Measurements from ENCODE around the gene KAZN.

Gene KAZN

DNA sequence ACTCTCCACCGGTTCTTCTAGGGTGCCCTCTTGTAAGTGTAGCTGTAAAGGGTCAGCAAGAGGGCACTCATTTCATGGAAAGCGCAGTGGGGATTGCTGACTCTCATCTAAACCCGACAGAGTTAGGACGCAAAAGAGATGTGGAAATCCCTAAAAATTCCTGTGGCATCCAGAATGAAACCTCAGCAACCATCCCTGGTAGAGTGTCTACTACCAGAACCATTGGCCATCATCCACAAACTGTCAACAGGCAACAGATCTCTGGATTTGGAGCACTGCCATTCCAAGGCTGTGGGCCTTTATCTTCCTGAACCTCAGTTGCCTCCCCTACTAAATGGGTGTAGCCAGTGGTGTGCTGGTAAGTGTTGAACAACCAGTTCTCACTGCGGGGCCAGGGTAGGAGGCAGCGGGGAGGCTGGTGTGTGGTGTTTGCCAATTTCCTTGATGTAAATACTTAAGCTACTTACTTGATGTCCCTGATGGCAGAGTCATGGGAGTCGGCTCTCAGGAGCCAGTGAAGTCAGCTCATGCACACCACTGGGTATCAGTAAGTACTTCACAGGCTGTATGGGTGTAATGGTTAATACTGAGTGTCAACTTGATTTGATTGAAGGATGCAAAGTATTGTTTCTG lies 195.8 kb downstream of the KAZN start:
- no peak for DNase-seq (ENCODE audit: low read depth in 2 of 2)

DNA sequence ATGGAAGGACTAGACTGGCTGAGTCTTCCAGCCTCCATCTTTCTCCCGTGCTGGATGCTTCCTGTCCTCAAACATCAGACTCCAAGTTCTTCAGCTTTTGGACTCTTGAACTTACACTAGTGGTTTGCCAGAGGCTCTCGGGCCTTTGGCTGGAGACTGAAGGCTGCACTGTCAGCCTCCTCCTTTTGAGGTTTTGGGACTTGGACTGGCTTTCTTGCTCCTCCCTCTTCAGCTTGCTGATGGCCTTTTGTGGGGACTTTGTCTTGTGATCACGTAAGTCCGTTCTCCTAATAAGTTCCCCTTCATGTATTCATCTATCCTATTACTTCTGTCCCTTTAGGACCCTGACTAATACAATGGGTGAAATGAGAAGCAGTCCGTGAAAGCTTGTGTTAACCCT lies 196.4 kb downstream of the KAZN start:
- DNase-seq (ENCODE audit: low read depth in 2 of 2), result no peak

DNA sequence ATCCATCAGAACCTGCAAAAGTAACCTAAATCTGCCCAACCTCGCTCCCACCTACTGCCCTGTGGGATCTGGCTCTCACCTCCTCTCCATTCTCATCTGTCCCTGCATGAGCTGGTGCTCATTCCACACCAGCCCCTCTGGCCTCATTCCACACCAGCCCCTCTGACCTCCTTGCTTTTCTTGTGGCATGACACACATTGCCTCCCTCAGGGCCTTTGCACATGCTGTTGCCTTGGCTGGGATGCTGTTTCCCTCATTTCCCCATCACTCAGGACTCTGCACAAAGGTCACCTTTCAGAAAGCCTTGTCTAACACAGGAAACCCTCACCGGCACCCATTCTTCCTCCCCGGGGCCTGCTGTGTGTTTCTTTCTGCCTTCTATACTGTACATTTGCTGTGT lies 197.1 kb downstream of the KAZN start:
- no peak for DNase-seq (ENCODE audit: low read depth in 2 of 2)

DNA sequence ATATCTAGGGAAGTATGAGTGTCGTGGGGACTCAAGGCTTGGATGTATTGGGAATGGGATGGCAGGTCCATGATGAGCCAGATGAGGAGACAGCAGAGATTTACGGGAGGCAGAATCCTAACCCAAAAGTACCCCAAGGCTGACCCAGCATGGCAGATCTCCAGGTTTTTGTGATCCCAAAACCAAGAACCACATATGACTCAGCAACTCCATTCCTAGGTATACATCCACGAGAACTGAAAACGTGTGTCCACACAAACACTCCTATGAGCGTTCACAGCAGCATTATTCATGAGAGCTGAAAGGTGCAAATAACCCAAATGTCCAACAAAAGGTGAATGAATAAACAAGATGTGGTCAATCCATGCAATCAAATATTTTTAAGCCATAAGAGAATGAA lies 201.5 kb downstream of the KAZN start:
- DNase-seq (ENCODE audit: low read depth in 2 of 2), result no peak

DNA sequence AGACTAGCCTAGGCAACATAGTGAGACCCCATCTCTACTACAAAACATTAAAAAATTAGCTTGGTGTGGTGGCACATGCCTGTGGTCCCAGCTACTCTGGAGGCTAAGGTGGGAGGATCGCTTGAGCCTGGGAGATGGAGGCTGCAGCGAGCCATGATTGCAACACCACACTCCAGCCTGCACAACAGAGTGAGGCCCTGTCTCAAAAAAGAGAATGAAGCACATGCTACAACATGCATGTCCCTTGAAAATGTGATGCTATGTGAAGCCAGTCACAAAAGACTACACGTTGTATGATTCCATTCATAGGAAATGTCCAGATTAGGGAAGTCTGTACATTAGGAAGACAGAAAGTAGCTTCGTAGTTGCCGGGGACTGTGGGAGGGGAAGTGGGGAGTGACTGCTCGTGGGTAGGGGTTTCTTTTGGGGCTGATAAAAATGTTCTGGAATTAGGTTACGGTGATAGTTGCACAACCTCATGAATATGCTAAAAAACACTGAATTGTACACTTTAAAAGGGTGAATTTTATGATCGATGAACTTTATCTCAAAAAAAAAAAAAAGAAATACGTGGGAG lies 202.1 kb downstream of the KAZN start:
- DNase-seq (ENCODE audit: low read depth in 2 of 2), result no peak

DNA sequence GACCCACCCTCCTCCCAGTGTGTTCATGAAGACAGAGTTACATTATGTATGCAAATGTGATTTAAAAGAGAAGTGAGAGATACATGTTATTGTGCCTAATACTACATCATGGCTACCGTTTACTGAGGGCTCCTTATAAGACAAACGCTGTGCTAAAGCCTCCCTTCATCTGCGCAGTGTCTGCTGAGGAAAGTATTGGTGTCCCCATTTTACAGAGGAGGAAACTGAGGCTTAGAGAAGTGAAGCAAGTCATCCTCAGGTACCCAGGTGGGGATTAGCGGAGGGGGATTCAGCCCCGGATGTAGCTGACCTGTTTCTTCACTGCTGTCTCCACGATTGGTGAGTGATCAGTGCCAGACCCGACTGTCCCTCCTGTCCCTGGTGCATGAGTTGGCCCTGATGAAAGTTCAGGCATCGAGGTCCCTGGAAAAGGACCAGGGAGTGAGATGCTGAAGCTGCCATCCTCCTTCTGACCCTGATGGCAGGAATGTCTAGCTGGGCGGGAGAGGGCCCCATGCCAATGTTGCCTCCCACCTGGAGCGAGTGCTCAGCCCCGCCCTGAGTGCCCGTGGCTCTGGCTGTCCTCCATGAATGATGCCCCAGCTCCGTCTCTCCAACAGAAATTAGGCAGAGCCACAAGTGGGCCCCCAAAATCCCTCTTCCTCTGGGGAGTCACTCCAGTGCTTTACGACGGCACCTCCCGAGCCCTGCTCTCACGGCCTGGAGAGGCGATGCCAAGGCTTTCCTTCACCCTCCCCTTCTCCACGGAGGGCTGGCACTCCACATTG lies 204.7 kb downstream of the KAZN start:
- DNase-seq (ENCODE audit: low read depth in 2 of 2), result no peak

DNA sequence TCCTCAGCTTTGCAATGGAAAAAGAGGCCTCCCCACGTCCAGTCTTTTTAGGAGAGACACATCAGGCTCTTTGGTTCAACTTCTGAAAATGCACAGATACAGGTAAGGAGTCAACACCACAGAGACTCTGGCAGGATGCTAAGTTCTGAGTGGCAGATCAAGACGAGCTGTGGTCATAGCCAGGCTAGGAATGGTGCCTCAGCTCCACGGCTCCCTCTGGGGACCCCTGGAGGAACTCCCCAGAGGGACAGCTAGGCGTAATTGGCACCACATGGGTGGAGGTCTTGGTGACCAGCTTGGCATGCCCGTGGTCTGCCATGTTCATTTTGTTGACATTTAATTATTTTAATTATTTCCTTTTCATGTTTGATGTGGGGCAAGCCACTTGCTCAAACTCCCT lies 206.1 kb downstream of the KAZN start:
- no peak for DNase-seq (ENCODE audit: low read depth in 2 of 2)

DNA sequence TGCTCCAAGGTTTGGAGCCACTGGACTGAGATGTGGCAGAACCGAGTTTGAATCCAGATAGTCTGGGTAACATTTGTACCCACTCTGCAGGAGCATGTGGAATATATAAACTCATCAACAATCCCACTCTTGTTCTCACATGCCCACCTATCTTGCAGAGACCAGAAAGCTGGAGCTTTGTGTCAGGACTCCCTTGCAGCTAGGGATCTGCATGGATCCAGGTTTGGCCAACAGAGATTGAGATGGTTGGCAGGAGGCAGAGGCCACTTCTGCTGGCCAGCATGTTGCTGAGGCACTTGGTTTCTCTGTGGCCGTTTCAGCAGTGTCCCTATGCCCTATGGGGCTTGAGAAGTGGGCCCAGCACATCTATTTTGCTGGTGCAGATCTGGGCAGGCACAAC lies 208.3 kb downstream of the KAZN start:
- DNase-seq (ENCODE audit: low read depth in 2 of 2), result no peak

DNA sequence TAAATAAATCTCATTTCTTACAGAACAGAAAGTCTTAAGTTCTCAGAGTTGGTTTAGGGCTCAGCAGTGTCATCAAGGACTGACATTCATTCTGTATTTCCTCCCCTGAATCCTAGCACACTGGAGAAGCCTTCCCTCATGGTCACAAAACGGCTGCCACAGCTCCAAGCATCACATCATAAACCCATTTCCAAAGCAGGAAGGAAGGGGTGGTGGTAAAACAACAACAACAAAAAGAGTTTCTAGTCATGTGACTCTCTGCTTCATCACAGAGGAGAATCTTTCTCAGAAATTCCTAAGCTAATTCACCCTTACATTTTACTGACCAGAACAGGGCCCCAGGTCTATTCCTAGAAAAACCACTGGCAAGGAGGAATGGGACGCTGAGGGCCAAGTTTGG lies 210.3 kb downstream of the KAZN start:
- no peak for DNase-seq (ENCODE audit: low read depth in 2 of 2)

DNA sequence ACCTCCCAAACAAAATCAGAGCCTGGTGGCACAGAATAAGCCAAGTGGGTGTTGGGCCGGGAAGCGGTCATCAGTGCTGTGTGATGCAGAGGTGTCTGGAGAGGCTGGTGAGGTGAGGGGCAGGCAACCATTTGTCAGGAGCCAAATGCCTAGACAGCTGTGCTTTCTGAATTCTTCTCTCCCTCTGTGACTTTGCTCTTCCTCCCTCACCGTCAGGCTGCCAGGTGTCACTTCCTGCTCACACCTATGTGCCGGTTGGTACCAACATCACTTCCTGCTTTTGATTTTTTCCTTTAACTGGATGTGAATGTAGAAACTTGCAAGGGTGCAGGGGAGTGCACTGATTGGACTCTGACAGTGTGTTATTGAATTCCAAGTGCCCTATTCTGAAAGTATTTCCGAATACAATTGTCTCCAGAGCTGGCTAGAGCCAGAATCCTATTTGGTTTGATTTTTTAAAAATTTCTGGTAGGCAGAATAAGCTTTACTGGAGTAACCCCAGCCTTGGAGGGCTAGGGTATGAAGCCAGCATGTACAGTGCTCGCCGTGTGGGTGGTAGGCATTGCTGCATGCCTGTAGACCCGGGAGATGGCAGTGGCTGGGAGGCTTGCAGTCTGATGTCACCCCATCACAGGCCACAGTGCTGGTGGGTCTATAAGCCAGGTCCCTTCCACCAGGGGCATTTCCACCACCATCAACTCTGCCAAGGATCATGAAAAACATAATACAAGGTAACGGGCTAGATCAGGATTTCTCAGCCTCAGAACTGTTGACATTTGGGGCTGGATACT lies 210.9 kb downstream of the KAZN start:
- DNase-seq (ENCODE audit: low read depth in 2 of 2), result no peak

DNA sequence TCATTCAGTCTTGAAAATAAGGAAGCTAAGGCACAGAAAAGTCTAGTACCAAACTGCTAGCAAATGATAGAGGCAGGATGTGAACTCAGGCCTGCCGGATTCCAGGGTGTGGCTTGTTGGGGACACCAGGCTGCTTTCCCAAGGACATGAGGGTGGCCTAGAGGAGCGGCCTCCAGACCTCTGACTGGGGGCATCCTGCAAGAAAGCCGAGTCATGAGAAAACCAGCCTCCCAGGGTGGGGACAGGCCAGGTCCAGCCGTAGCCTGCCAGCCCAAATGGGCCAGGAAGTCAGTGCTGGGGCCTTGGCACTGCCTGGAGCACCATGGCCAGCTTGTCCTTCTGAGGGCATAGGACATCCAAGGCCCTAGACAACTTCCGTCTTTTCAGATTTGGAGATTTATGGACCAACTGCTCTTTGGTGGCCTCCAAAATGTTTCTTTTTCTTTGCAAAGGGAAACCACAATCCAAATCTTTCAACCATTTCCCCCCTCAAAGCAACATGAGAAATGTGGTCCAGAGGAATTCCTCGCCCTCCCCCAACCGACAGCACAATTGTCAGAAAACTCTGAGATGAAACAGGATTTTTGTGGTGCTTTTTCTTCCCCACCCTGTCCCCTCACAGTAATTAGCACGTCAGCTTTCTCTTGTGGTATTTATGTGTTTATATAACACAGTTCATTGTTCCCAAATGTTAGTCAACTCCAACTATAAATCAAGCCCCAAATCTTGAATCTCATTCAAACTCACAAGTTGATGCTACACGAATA lies 212.3 kb downstream of the KAZN start:
- DNase-seq (ENCODE audit: low read depth in 2 of 2), result no peak

DNA sequence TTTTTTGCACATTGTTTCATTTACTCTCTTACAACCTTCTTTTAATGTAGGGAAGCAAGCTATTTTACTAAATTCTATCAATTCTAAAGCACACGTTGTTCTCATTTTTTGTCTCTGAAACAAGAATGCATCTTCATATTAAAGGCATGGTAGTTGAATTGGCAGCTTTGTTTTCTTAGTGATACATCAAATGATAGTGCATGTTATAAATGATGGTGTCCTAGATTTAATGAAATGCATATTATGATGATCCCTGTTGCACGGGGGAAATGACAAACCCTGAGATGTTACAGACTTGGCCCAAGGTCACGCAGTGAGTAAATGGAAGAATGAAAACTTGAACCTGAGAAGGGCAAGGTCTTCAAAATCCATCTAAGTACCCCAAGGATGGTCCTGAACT lies 213.1 kb downstream of the KAZN start:
- DNase-seq (ENCODE audit: low read depth in 2 of 2), result no peak

DNA sequence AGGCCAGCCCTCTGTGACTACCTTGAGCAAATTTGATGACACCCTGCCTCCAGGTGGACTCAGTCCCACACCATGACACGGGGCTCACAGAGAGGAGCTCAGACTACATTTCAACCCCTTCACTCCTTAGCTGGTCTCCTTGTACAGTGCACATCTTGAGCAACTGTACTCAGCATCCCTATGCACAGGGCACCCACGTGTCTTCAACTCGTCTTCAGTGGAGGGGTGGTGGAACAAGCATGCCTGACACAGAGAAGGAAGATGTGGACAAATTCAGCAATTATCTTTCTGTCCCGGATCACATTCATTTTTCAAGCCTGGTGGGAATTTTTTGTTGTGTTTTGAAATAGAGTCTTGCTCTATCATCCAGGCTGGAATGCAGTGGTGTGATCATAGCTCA lies 213.7 kb downstream of the KAZN start:
- no peak for DNase-seq (ENCODE audit: low read depth in 2 of 2)

DNA sequence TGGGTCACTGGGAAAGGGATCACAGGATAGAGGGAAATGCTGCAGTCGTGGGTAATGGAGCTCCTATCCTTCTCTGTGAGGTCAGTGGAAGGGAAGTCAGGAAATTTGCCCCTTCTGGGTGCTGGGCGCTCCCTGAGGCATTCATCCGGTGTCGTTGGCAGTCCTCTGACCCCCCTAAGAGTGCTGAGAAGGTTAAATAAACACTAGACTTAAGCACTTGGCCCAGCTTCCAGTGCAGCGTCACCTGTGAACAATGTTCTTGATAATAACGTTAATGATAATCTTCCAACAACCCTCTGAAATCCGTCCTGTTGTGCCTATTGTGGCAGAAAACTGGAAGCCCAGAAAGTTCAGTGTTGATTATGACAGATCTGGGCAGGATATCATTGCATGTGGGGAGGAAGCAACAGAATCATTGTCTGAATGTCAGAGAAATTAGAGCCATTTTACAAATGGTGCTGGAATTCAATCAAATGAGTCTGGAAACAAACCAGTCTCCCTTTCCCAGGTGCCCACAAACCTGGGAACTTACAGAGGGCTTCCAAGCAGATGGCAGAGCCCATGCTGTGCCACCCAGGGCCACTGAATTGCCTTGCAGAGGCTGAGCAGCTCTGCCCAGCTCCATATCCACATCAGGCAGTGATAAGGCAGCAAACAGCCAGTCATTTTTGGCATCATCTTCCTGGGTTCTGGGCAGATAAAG lies 216.8 kb downstream of the KAZN start:
- no peak for DNase-seq (ENCODE audit: low read depth in 2 of 2)

DNA sequence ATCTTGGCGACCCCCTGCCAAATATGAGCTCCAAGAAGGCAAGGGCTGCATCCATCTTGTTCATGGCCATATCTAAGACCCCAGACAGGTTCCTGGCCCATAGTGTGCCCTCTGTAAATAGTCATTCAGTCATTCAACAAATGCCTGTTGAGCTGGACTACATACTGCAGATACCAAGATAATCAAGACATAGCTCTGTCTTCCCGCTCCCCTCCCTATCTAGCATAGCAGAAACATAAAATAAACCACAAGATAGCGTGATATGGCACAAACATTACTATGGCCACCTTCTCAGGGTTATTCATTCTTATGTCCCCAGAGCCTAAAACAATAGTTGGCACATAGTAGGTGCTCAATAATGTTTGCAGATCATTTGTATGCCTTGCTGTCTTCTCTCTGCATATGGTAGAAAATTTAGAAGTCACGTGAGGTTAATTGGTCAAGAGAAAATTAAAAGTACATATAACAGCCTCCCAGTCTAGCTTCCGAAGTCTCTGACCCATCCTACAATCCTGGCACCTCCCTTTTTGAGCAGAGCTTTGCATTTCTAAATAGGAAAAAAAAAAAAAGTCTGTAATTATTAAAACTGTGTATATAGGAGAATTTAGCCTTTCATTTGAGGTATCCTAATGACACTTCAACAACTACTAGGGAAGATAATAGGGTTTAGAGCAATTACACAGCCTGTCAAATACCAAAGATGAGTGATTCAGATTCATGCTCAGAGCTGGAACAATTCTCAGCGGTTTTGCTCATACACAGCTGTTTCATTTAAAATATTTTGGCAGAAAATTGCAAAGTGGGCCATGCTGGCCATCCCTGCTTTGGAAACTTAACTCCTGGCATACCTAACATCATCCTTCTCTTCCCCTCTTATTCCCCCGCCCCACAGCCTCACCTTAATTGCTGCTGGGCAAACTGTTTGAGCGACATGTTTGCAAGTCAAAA lies 219.0 kb downstream of the KAZN start:
- no peak for DNase-seq (ENCODE audit: low read depth in 2 of 2)

DNA sequence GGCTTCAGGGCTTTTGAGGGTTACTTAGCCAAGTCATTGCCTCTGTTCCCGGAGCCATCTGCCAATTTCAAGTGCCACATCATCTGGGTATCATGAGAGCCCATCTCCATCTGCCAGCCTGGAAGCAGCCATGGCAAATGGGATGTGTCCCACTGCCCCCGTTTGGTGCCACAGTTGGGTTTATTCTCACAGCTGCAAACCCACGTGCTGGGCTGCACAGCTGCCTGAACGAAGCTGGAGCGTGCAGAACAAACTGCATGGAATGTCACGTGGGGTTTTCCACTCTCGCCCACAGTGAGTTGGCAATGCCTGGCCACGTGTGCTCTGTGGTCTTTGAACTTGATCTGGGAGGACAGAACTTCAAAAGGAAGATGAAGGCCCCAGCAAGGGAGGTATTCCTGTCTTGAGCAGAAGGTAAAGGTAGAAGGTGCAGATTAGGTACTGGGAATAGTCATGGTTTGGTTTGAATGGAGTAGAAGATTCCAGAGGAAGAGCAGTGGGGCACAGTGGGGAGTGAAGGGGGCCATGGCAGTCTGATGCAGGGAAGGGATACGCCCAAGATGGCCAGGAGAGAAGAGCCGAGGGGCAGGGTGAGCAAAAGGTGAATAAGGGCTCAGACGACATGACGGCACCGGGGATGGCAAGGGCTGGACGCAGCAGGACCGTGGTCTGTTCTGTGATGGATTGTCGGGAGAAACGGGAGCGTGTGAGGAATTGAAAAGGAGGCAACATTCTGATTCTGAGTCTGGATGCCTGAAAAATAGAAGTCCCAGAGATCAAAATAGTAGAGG lies 222.0 kb downstream of the KAZN start:
- no peak for DNase-seq (ENCODE audit: low read depth in 2 of 2)

DNA sequence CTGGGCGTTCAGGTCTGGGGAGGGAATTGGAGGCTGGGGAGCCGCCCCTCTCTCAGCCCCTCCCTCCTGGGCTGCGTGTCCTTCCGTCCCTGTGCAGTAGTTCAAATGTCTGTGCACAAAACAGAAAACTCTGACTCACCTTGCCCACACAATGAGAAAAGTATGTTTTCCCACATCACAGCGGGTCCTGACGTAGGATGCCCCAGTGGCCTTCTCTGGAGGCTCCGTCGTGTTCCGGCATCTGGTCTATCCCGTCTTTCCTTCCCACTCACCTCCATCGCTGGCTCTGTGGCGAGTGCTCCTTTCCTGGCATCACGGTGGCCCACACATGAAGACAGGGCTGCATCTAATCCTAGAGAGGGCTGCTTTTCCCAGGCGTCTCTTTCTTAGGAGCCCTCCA lies 224.0 kb downstream of the KAZN start:
- no peak for DNase-seq (ENCODE audit: low read depth in 2 of 2)

DNA sequence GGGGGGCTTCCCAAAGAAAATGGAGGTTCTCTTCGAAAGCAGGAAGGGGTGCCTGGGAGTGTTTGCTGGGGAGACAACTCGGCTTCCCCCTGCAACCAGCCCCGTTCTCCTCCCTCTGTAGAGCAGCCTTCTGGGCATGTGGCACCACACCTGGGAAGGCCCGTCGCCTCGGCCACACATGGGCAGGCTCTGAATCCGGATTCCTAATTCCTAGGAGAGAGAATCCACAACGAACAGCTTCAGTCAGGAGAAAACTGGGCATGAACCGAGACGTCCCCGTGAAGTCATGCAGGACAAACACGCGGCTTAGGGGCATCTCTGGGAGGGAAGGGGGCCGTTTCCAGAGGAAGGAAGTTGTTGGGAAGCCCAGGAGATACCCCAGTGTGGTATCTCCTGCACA lies 224.5 kb downstream of the KAZN start:
- no peak for DNase-seq (ENCODE audit: low read depth in 2 of 2)

DNA sequence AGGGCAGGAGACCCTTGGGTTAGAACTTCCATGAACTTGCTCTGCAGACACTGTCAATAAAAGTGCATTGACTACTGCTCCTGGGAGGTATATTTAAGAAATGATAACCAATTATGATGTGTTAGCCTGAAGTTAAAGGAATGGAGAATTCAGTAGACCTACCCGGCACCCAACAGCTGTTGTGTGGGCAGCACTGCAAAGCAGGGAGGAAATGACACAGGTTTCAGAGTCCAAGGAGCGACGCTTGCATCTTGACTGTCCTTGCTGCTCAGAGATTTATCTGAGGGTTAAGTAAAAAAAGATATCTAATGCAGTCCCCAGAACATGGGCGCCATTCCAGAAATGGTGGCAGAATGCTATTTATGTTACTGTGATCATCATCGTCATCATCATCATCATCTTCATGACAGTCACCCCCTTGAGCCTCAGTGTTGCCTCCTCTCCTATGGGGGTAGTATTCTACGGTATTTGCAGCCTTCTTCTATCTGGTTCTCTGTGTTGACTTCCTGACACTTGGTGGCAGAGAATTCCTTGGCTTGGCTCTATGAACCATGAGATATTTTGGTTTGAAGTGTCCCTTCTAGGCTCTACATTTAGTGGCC lies 225.9 kb downstream of the KAZN start:
- DNase-seq (ENCODE audit: low read depth in 2 of 2), result no peak
